Right atrium auricular region (tissue), 2 donors: Measurements from ENCODE around the gene DNASE1. TPM values are rescaled to one million over a fixed set of nuclear protein-coding genes. Genes with fewer than 3 reads are reported as not detected.
"Not testable (repeated sequence)": the region's sequence is repeated elsewhere in the genome, so short reads cannot be mapped to it uniquely, and the experiment has no call there.

Experiments used
- DNase-seq: peaks from one replicate; pipeline ENCODE4 v3.0.0-alpha.2; 2019; ENCODE audit warnings: low spot score
- H3K27ac ChIP-seq, 2 donors: fragments of 200-600 bp; sonication (generic); 1 replicate in 1 of 2; 2 replicates in 1 of 2; pipeline ENCODE4 v1.5.1; 2016 to 2019
- H3K27me3 ChIP-seq, 2 donors: fragments of 200-600 bp; sonication (generic); one replicate each; pipeline versions ENCODE4 v1.5.1 to v1.6.0; 2017 to 2019
- H3K36me3 ChIP-seq: fragments of 200-600 bp; sonication (generic); one replicate; pipeline ENCODE4 v1.5.1; 2016
- H3K4me1 ChIP-seq, 2 donors: fragments of 200-600 bp; sonication (generic); one replicate each; pipeline versions ENCODE4 v1.5.1 to v1.6.0; 2017 to 2019
- H3K4me3 ChIP-seq, 2 donors: fragments of 200-600 bp; sonication (generic); 1 replicate in 1 of 2; 2 replicates in 1 of 2; pipeline ENCODE4 v1.5.1; 2017 to 2019; ENCODE audit warnings: mild to moderate bottlenecking in 1 of 2, moderate library complexity in 1 of 2
- H3K9me3 ChIP-seq, 2 donors: fragments of 200-600 bp; sonication (generic); one replicate each; pipeline ENCODE4 v1.5.1; 2019
- CTCF ChIP-seq, 2 donors: fragments of 200-600 bp; sonication (generic); IDR thresholded peaks; one replicate each; pipeline ENCODE4 v1.5.1; 2019; ENCODE audit warnings: antibody characterized with exemption in 2 of 2
- total RNA-seq, 2 donors: library from RNA; depleted of rRNA; stranded (reverse); fragments of >200 nt; gene quantifications; one replicate each; pipeline ENCODE4 v1.1.0, GENCODE V29; 2016

Gene DNASE1
- total RNA-seq, 2 donors from 2014 or later: 2.7 to 6.7 TPM

DNA sequence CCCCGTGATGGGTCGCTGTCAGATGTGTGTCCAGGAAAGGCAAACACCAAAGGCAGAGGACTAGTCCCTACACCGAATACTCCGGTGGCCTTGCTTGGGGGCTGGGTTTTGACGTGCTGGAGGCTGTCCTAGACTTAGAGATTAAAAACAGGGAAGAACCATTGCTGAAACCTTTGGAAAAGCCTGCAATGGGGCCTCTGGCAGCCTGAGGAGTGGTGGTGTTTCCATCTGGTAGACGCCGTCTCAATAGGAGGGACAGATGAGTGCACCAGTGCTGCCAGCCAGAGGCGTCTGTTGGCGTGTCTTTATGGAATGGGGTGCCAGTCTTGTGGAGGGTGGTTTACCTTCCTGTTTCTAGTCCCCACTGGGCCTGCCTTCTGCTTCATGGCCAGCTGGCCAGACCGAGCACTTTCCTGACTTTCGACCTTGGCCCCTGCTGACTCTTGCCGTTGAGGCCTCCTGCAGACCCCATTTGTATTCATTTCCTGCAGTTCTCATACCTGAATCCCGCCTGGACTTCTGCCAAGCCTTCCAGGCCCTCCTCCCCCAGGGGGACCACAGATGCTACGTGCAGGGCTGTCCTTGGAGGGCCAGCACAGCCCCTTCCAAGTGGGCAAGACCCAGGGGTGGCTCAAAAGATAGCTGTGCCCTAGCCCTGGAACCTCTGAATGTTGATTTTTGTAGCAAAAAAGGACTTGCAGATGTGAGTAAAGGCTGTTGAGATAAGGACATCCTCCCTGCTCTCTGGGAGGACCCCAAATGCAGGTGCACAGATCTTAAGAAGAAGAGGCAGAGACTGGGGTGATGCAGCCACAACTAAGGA lies 1.9 kb upstream of the DNASE1 start:
- Histone ChIP-seq H3K36me3 (peaks cover 12% of the 10 kb centered on the region), H3K4me1 (peaks cover 0 to 9% of the 10 kb centered on the region in 2 donors), H3K27me3 (no peaks in the 10 kb centered on the region), H3K4me3 (no peak overlapping the region), H3K9me3 (no peaks in the 10 kb centered on the region), H3K27ac (no peak overlapping the region)
- no peak for DNase-seq
- no peak for TF ChIP-seq CTCF (IDR thresholded peaks at IDR 0.05)

DNA sequence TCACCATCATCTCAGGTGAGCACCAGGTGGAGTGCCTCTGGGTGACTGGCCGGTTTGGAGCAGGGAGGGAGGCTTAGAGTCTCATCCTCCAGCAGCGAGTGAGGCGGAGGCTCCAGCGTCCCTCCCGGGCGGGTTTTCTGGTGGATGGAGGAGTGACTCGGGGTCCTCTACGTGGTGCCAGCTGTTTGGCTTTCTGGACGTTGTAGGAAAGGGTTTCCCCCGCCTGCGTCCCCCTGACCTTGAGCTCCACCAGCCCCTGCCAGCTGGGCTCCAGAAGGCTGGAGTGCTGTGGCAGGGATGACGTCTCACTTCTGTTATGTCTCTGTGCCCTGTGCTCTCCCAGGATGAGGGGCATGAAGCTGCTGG lies 522 bp downstream of the DNASE1 start:
- no peak overlapping the region for H3K4me3 ChIP-seq
- peaks cover 0 to 9% of the 10 kb centered on the region in 2 donors for H3K4me1 ChIP-seq
- no peaks in the 10 kb centered on the region for H3K27me3 ChIP-seq
- H3K36me3 ChIP-seq: peaks cover 33% of the 10 kb centered on the region
- no peak overlapping the region for H3K27ac ChIP-seq
- no peak for DNase-seq
- TF ChIP-seq CTCF (IDR thresholded peaks at IDR 0.05): no peak
- no peaks in the 10 kb centered on the region for H3K9me3 ChIP-seq

DNA sequence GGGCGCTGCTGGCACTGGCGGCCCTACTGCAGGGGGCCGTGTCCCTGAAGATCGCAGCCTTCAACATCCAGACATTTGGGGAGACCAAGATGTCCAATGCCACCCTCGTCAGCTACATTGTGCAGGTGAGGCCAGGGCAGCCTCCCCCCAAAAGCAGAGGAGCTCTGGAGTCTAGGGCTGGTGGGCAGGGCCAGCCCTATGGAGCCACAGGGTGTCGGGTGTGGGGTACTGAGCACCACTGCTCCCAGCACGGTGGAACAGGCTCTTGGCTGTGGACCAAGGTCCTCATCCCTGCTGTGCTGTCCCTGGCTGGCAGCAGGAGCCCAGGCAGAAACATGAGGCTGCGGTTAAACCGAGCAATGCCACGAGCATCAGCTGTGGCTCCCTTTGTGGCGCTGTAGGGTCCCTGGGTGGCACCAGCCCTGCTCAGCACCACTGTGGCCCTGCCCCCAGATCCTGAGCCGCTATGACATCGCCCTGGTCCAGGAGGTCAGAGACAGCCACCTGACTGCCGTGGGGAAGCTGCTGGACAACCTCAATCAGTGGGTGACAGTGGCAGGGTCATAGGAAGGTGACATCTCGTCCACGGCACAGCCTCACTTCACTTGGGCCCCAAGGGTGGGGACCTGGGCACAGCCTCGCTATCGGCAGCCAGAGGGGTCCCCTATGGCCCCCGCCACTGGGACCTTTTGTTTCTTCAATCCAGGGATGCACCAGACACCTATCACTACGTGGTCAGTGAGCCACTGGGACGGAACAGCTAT lies 1.1 kb downstream of the DNASE1 start:
- no peak overlapping the region for H3K27ac ChIP-seq
- no peak for TF ChIP-seq CTCF (IDR thresholded peaks at IDR 0.05)

DNA sequence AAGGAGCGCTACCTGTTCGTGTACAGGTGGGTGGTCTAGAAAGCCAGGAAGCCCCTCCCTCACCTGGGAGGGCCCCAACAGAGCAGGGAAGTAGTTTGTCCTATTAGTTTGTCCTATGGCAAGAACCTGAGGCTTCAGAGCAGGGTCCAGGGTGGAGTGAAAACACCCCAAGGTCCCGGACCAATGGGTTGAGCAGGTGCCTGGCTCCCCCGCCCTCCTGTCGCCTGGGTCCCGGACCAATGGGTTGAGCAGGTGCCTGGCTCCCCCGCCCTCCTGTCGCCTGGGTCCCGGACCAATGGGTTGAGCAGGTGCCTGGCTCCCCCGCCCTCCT lies 1.6 kb downstream of the DNASE1 start:
- H3K9me3 ChIP-seq, DNase-seq, H3K27ac ChIP-seq, H3K4me3 ChIP-seq, H3K4me1 ChIP-seq, H3K27me3 ChIP-seq: not testable (repeated sequence)
- peaks cover 40% of the 10 kb centered on the region for H3K36me3 ChIP-seq

More for the DNA sequence above, 1.1 kb downstream of the DNASE1 start:
- peaks cover 0 to 9% of the 10 kb centered on the region in 2 donors for H3K4me1 ChIP-seq
- H3K9me3 ChIP-seq: no peaks in the 10 kb centered on the region
- no peaks in the 10 kb centered on the region for H3K27me3 ChIP-seq
- no peak for DNase-seq
- H3K36me3 ChIP-seq: peaks cover 38% of the 10 kb centered on the region
- H3K4me3 ChIP-seq: no peak overlapping the region

- Histone ChIP-seq H3K9me3 (no peaks in the 10 kb centered on the region), H3K4me1 (peaks cover 0 to 9% of the 10 kb centered on the region in 2 donors), H3K27ac (no peak overlapping the region), H3K27me3 (no peaks in the 10 kb centered on the region), H3K36me3 (peaks cover 47% of the 10 kb centered on the region), H3K4me3 (no peak overlapping the region)
- no peak for TF ChIP-seq CTCF (IDR thresholded peaks at IDR 0.05)
- DNase-seq: no peak
Observed at GRCh38 chr16:3656491-3657468, 2.3 kb downstream of the DNASE1 start.
